SK-N-SH (cell line): ENCODE measurements around the gene ARCN1. TPM values are rescaled to one million over a fixed set of nuclear protein-coding genes. Genes with fewer than 3 reads are reported as not detected.

Experiments used
- CTCF ChIA-PET: fragments of 300-600, 350-600 bp; formaldehyde crosslinking; extraction: SDS; loops from one replicate; lab custom pipeline; 2021; lab: Yijun Ruan, JAX
- POLR2A ChIA-PET: fragments of 350-600 bp; sonication (Branson Sonifier 250); formaldehyde crosslinking; extraction: SDS; loops from one replicate; lab custom pipeline; 2020; ENCODE audit warnings: antibody characterized with exemption, inconsistent platforms; lab: Yijun Ruan, JAX
- DNase-seq: peaks from one replicate; pipeline ENCODE4 v3.0.0; 2012
- H2AFZ ChIP-seq: fragments of 200-600 bp; sonication (generic); 2 replicates; pipeline ENCODE4 v1.8.1; 2016; ENCODE audit warnings: antibody characterized with exemption, mild to moderate bottlenecking, low read depth
- H3F3A ChIP-seq: fragments of 200-600 bp; sonication (generic); replicated peaks from 2 replicates; pipeline ENCODE3; 2016; ENCODE audit warnings: antibody characterized with exemption, mild to moderate bottlenecking; ENCODE audit not compliant: insufficient read depth
- H3K27ac ChIP-seq, 2 experiments: fragments of 200-500 bp in 1 of 2; fragments of 200-600 bp in 1 of 2; sonication (Bioruptor generic) in 1 of 2; sonication (generic), shearing (Covaris generic) in 1 of 2; 2 replicates each; pipeline versions ENCODE4 v1.5.1 to v1.6.1; 2014 to 2016; ENCODE audit warnings: low read depth in 2 of 2, inconsistent platforms in 1 of 2, low read length in 1 of 2, mild to moderate bottlenecking in 1 of 2, mixed read lengths in 1 of 2
- H3K27me3 ChIP-seq: fragments of 200-600 bp; sonication (generic), shearing (Covaris generic); 2 replicates; pipeline ENCODE4 v1.6.1; 2016; ENCODE audit warnings: mixed run types; ENCODE audit not compliant: insufficient read depth
- H3K36me3 ChIP-seq, 2 experiments: fragments of 200-500 bp in 1 of 2; fragments of 200-600 bp in 1 of 2; sonication (Bioruptor generic) in 1 of 2; sonication (generic) in 1 of 2; replicated peaks in 1 of 2; 2 replicates each; pipeline versions ENCODE3 to v1.5.1; 2014 to 2016; ENCODE audit warnings: low read length in 1 of 2, mild to moderate bottlenecking in 1 of 2; ENCODE audit not compliant: insufficient read depth in 2 of 2, control insufficient read depth in 1 of 2
- H3K4me1 ChIP-seq, 2 experiments: fragments of 200-500 bp in 1 of 2; fragments of 200-600 bp in 1 of 2; sonication (Bioruptor generic) in 1 of 2; sonication (generic), shearing (Covaris generic) in 1 of 2; 2 replicates each; pipeline versions ENCODE4 v1.5.1 to v1.6.1; 2014 to 2016; ENCODE audit warnings: low read depth in 1 of 2, low read length in 1 of 2, mixed run types in 1 of 2; ENCODE audit not compliant: insufficient read depth in 2 of 2, control insufficient read depth in 1 of 2
- H3K4me2 ChIP-seq: fragments of 200-600 bp; sonication (generic), shearing (Covaris generic); 2 replicates; pipeline ENCODE4 v1.6.1; 2017; ENCODE audit warnings: mixed run types
- H3K4me3 ChIP-seq, 2 experiments: fragments of 200-500 bp in 1 of 2; fragments of 200-600 bp in 1 of 2; sonication (Bioruptor generic) in 1 of 2; sonication (generic), shearing (Covaris generic) in 1 of 2; 2 replicates each; pipeline versions ENCODE4 v1.5.1 to v1.8.1; 2014 to 2016; ENCODE audit warnings: low read depth in 2 of 2, inconsistent platforms in 1 of 2, low read length in 1 of 2, mild to moderate bottlenecking in 1 of 2, mixed read lengths in 1 of 2, moderate library complexity in 1 of 2
- H3K79me2 ChIP-seq: fragments of 200-600 bp; sonication (generic); 2 replicates; pipeline ENCODE4 v1.8.1; 2017; ENCODE audit warnings: mild to moderate bottlenecking; ENCODE audit not compliant: insufficient read depth
- H3K9ac ChIP-seq: fragments of 200-600 bp; sonication (generic); 2 replicates; pipeline ENCODE4 v1.6.1; 2017; ENCODE audit warnings: mixed run types
- H3K9me2 ChIP-seq: fragments of 200-600 bp; sonication (generic); 2 replicates; pipeline ENCODE4 v1.6.1; 2017; ENCODE audit warnings: mixed run types
- H3K9me3 ChIP-seq: fragments of 200-600 bp; sonication (generic); 2 replicates; pipeline ENCODE4 v1.6.1; 2017; ENCODE audit warnings: mixed run types, mild to moderate bottlenecking, moderate library complexity
- H4K20me1 ChIP-seq: fragments of 200-600 bp; sonication (generic); 2 replicates; pipeline ENCODE4 v1.6.1; 2017; ENCODE audit warnings: mild to moderate bottlenecking, mixed run types; ENCODE audit not compliant: insufficient read depth
- CHD2 ChIP-seq: fragments of 150-350 bp; IDR thresholded peaks from 2 replicates; pipeline ENCODE4 v1.6.1; 2018; ENCODE audit warnings: low read length; ENCODE audit not compliant: partially characterized antibody
- ELF1 ChIP-seq: IDR thresholded peaks from 2 replicates; pipeline ENCODE4 v1.4.0; 2012
- EP300 ChIP-seq, 2 experiments: IDR thresholded peaks; 2 replicates each; pipeline versions ENCODE4 v1.4.0 to v1.6.1; 2012; ENCODE audit warnings: borderline replicate concordance in 1 of 2, low read depth in 1 of 2, low read length in 1 of 2
- FOXJ3 ChIP-seq: sonication (generic); formaldehyde crosslinking; IDR thresholded peaks from 2 replicates; pipeline ENCODE4 v1.5.1; 2020; ENCODE audit warnings: mild to moderate bottlenecking, missing genetic modification reagents
- GABPA ChIP-seq: IDR thresholded peaks from 2 replicates; pipeline ENCODE4 v1.4.0; 2012; ENCODE audit warnings: low read depth, mild to moderate bottlenecking
- GATA2 ChIP-seq: sonication (generic); formaldehyde crosslinking; IDR thresholded peaks from 2 replicates; pipeline ENCODE4 v1.5.0; 2020; ENCODE audit warnings: mild to moderate bottlenecking, missing genetic modification reagents
- JUND ChIP-seq: IDR thresholded peaks from 2 replicates; pipeline ENCODE4 v1.4.0; 2012
- MAX ChIP-seq: IDR thresholded peaks from 2 replicates; pipeline ENCODE4 v1.4.0; 2012; ENCODE audit warnings: low read depth
- MEF2A ChIP-seq: IDR thresholded peaks from 2 replicates; pipeline ENCODE4 v1.4.0; 2012; ENCODE audit warnings: low read depth, borderline replicate concordance
- NFIC ChIP-seq: IDR thresholded peaks from 2 replicates; pipeline ENCODE4 v1.4.0; 2012; ENCODE audit warnings: borderline replicate concordance
- NRF1 ChIP-seq: IDR thresholded peaks from 2 replicates; pipeline ENCODE4 v1.6.1; 2012; ENCODE audit warnings: low read depth, mild to moderate bottlenecking, low read length
- POLR2AphosphoS5 ChIP-seq: IDR thresholded peaks from 2 replicates; pipeline ENCODE4 v1.6.1; 2012; ENCODE audit warnings: low read depth, low read length
- RAD21 ChIP-seq: IDR thresholded peaks from 2 replicates; pipeline ENCODE4 v1.6.1; 2012; ENCODE audit warnings: mild to moderate bottlenecking, low read length
- RCOR1 ChIP-seq: fragments of 150-350 bp; IDR thresholded peaks from 2 replicates; pipeline ENCODE4 v1.6.1; 2017; ENCODE audit warnings: antibody characterized with exemption, low read length
- RFX5 ChIP-seq: IDR thresholded peaks from 2 replicates; pipeline ENCODE4 v1.6.1; 2012; ENCODE audit warnings: mild to moderate bottlenecking, improper control_type of control experiment, low read length
- RXRA ChIP-seq: IDR thresholded peaks from 2 replicates; pipeline ENCODE4 v1.4.0; 2012; ENCODE audit warnings: low read depth, mild to moderate bottlenecking, borderline replicate concordance
- SIN3A ChIP-seq: IDR thresholded peaks from 2 replicates; pipeline ENCODE4 v1.6.1; 2012; ENCODE audit warnings: low read depth, mild to moderate bottlenecking, low read length, moderate library complexity, borderline replicate concordance
- SMC3 ChIP-seq: IDR thresholded peaks from 2 replicates; pipeline ENCODE4 v1.6.1; 2012; ENCODE audit warnings: low read depth, low read length, improper control_type of control experiment
- TAF1 ChIP-seq: IDR thresholded peaks from 2 replicates; pipeline ENCODE4 v1.6.1; 2012; ENCODE audit warnings: low read depth, mild to moderate bottlenecking, low read length, moderate library complexity, borderline replicate concordance
- TEAD4 ChIP-seq: IDR thresholded peaks from 2 replicates; pipeline ENCODE4 v1.4.0; 2012; ENCODE audit warnings: mild to moderate bottlenecking, borderline replicate concordance; ENCODE audit not compliant: insufficient read depth
- USF1 ChIP-seq: IDR thresholded peaks from 2 replicates; pipeline ENCODE4 v1.4.0; 2012; ENCODE audit warnings: low read depth, borderline replicate concordance
- YY1 ChIP-seq: IDR thresholded peaks from 2 replicates; pipeline ENCODE4 v1.4.0; 2012; ENCODE audit warnings: low read depth, mild to moderate bottlenecking
- ZBTB33 ChIP-seq: IDR thresholded peaks from 2 replicates; pipeline ENCODE4 v1.4.0; 2012; ENCODE audit warnings: low read depth, borderline replicate concordance
- WGBS: methylation state at CpG from one replicate; pipeline ENCODE4 v1.1.6; 2017; ENCODE audit warnings: low lambda C conversion rate; 5-methylcytosine and 5-hydroxymethylcytosine counted together
- polyA plus RNA-seq, 3 experiments: library from polyadenylated mRNA; depleted of rRNA; stranded (reverse); fragments of >200 nt; gene quantifications; 2 replicates each; pipeline ENCODE4 v1.2.3, GENCODE V29; 2012

The ARCN1 gene
- polyA plus RNA-seq, 1 of the 3 experiments (the other 2 are of a cell fraction): 128 TPM

GRCh38 chr11:118635237-118635591 lies 63.0 kb downstream of the ARCN1 start:
- 96% methylated on average over 13 of the region's 15 CpGs for WGBS
- POLR2A ChIA-PET: interaction anchor here (0.6 to 5.2 kb wide), 4 partner anchors 8 to 30 kb away, joined by 3 to 30 read pairs (median 3); no protein-coding TSS in a partner anchor
- Histone ChIP-seq H3K4me2 (no peak overlapping the region), H3K9me3 (no peaks in the 10 kb centered on the region), H3K4me3 (no peak overlapping the region), H3F3A (peaks cover 6% of the 10 kb centered on the region), H3K27me3 (no peaks in the 10 kb centered on the region), H3K4me1 (peaks cover 3 to 9% of the 10 kb centered on the region in 2 experiments; a peak in 2 of 4 replicates), H3K36me3 (peaks cover 53 to 86% of the 10 kb centered on the region in 2 experiments), H3K9ac (no peak overlapping the region), H3K9me2 (no peaks in the 10 kb centered on the region), H4K20me1 (peaks cover 49% of the 10 kb centered on the region), H3K79me2 (peaks cover 52% of the 10 kb centered on the region; the same call in 1 of the 2 replicates), H3K27ac (no peak overlapping the region), H2AFZ (no peak overlapping the region)
- TF ChIP-seq RFX5 (no peak), NRF1 (no peak), MEF2A (no peak), TEAD4 (no peak), SMC3 (no peak), GATA2 (CRISPR knock-in tag) (no peak), CHD2 (no peak), FOXJ3 (CRISPR knock-in tag) (no peak), MAX (no peak), TAF1 (no peak), JUND (no peak), RXRA (no peak), ZBTB33 (no peak), ELF1 (no peak), SIN3A (no peak), RCOR1 (no peak), POLR2AphosphoS5 (no peak), YY1 (no peak)
- DNase-seq: no peak
- CTCF ChIA-PET: interaction anchor here (0.7 to 4.6 kb wide), 6 partner anchors 23 to 40 kb away, joined by 3 to 20 read pairs (median 8); no protein-coding TSS in a partner anchor

GRCh38 chr11:118635642-118636041 lies 63.4 kb downstream of the ARCN1 start:
- H3K4me3 ChIP-seq: no peak overlapping the region
- H3K4me1 ChIP-seq: peaks cover 5 to 9% of the 10 kb centered on the region in 2 experiments; a peak in 2 of 4 replicates
- ChIA-PET CTCF (interaction anchor here (0.7 to 4.6 kb wide), 6 partner anchors 23 to 41 kb away, joined by 3 to 20 read pairs (median 9); partner anchors contain the start of gene PHLDB1), POLR2A (interaction anchor here (0.6 to 5.2 kb wide), 2 partner anchors 14 to 16 kb away, joined by 3 to 30 read pairs; no protein-coding TSS in a partner anchor)
- peaks cover 49% of the 10 kb centered on the region for H4K20me1 ChIP-seq
- H3K27ac ChIP-seq: no peak overlapping the region
- H3K4me2 ChIP-seq: no peak overlapping the region
- no peak overlapping the region for H3K9ac ChIP-seq
- no peak for DNase-seq
- H3K9me2 ChIP-seq: no peaks in the 10 kb centered on the region
- no peaks in the 10 kb centered on the region for H3K27me3 ChIP-seq
- 97% methylated on average over 2 of the region's 2 CpGs for WGBS
- peaks cover 52% of the 10 kb centered on the region; the same call in 1 of the 2 replicates for H3K79me2 ChIP-seq
- H3K36me3 ChIP-seq: peaks cover 54 to 87% of the 10 kb centered on the region in 2 experiments
- H2AFZ ChIP-seq: no peak overlapping the region
- H3F3A ChIP-seq: peaks cover 6% of the 10 kb centered on the region
- H3K9me3 ChIP-seq: no peaks in the 10 kb centered on the region
- TF ChIP-seq TAF1 (no peak), EP300 (IDR thresholded peaks at IDR 0.05; ENCODE audit: borderline replicate concordance in 1 of 2, low read depth in 1 of 2, low read length in 1 of 2) (no peak), GABPA (no peak), POLR2AphosphoS5 (no peak), ZBTB33 (no peak), RAD21 (no peak), FOXJ3 (CRISPR knock-in tag) (no peak), NFIC (no peak), RXRA (no peak), TEAD4 (no peak), YY1 (no peak), JUND (no peak), NRF1 (no peak), USF1 (no peak), SMC3 (no peak)
